ENCODE results near the gene DENND1A. TPM values are rescaled to one million over a fixed set of nuclear protein-coding genes. Genes with fewer than 3 reads are reported as not detected.

The DENND1A gene
- total RNA-seq, 2 experiments from 2014 or later: 23.7 to 29.5 TPM

DNA sequence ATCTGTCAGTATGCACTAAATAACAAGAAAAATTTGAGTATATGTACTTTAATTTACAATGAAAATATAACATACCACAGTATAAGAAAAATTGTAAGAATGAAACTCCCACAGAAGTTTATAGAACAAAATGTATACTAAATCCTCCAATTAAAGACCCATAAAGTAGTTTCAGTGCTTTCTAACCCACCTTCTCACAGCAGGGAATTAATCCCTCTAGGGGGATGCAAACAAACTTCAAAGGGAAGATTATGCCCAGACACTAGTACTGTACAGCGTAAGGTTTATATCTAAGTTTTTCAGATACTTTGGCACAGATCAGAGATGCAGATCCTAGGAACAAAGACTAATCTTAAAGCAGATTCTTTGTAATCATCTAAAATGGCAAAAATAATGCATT, 57.2 kb downstream of the DENND1A start:
- intact Hi-C loops (cut with DNase I, micrococcal nuclease): no loop called here
- ChIA-PET CTCF (no interaction called here), POLR2A (no interaction called here)
- Mint-ChIP-seq H3K27ac (no peak overlapping the region), H3K4me1 (peaks cover 17% of the 10 kb centered on the region), H3K36me3 (ENCODE audit: low read depth) (peaks cover 12% of the 10 kb centered on the region), H3K9me3 (ENCODE audit: low read depth) (no peaks in the 10 kb centered on the region), H3K4me3 (no peak overlapping the region), H3K27me3 (no peaks in the 10 kb centered on the region)
- ATAC-seq (no peak), DNase-seq (no peak)

DNA sequence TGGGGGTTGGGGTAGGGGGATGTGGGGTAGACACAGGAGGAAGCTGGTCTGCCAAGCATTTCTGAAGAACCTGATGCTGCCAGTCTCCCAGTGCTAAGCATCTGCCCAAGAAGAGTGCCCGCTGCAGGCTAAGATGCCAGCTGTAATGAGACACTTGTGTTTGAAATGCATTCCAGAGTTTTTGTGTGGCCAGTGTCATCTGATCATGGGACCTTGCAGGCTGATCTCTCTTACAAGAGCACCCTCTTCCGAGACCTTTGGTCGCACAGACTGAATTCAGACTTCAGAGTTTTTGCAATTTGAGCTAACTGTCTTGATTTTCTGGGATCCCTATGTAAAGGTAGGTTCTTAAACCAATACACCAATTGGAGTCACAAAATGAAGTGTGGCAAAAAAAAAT, 58.1 kb downstream of the DENND1A start:
- no peak for DNase-seq
- H3K27me3 Mint-ChIP-seq: no peaks in the 10 kb centered on the region
- no peaks in the 10 kb centered on the region for H3K9me3 Mint-ChIP-seq (ENCODE audit: low read depth)
- no peak for ATAC-seq
- POLR2A ChIA-PET: no interaction called here
- peaks cover 26% of the 10 kb centered on the region for H3K4me1 Mint-ChIP-seq
- intact Hi-C loops (cut with DNase I, micrococcal nuclease): no loop called here
- CTCF ChIA-PET: no interaction called here
- H3K27ac Mint-ChIP-seq: no peak overlapping the region
- H3K4me3 Mint-ChIP-seq: no peak overlapping the region
- peaks cover 14% of the 10 kb centered on the region for H3K36me3 Mint-ChIP-seq (ENCODE audit: low read depth)

DNA sequence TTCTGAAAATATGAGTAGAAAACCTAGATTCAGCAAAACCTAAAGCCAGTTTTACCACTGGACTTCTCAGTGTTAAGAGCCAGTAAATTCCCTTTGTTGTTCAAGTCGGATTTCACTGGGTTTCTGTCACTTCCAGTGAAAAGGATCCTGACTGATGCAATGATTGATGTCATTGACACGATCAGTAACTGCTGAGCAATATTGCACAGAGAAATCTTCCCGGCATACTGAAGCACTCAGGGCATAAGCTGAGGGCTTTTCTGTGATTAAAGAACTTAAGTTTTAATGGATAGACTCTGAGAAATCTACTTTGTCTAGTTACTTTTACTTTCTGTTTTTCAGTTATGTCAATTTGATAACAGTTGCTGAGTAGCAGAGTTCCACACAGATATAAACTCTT, 61.9 kb downstream of the DENND1A start:
- ATAC-seq (peak; percentile 23), DNase-seq (no peak)
- intact Hi-C loops (cut with DNase I, micrococcal nuclease): no loop called here
- H3K4me3 Mint-ChIP-seq: peak overlapping the region; percentile 5
- ChIA-PET POLR2A (no interaction called here), CTCF (no interaction called here)
- H3K9me3 Mint-ChIP-seq (ENCODE audit: low read depth): no peaks in the 10 kb centered on the region
- H3K4me1 Mint-ChIP-seq: peaks cover 36% of the 10 kb centered on the region
- H3K27ac Mint-ChIP-seq: peak overlapping the region; percentile 56
- no peaks in the 10 kb centered on the region for H3K27me3 Mint-ChIP-seq
- peaks cover 11% of the 10 kb centered on the region for H3K36me3 Mint-ChIP-seq (ENCODE audit: low read depth)

DNA sequence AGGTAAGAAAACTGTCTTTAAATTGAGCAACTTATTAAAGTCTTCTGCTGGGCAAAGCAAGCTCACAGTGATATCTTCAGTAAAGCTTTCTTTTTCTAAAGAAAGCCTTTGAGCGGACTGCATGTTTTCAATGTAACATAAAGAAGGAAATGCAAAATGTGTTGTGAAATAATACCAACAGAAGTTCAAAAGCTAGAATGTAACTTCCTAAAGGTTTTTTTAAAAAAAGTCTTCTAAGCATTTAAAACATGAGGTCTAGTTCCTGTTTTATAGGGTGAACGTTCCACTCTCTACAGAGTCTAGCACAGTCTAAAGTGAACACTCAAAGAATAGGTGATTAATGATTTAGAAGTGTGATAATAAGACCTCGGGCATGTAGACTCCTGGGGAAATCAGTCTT, 62.9 kb downstream of the DENND1A start:
- peaks cover 13% of the 10 kb centered on the region for H3K36me3 Mint-ChIP-seq (ENCODE audit: low read depth)
- H3K27ac Mint-ChIP-seq: peak overlapping the region; percentile 56
- POLR2A ChIA-PET: no interaction called here
- H3K27me3 Mint-ChIP-seq: no peaks in the 10 kb centered on the region
- no peak for ATAC-seq
- CTCF ChIA-PET: no interaction called here
- H3K4me1 Mint-ChIP-seq: peaks cover 36% of the 10 kb centered on the region
- H3K9me3 Mint-ChIP-seq (ENCODE audit: low read depth): no peaks in the 10 kb centered on the region
- H3K4me3 Mint-ChIP-seq: no peak overlapping the region
- no peak for DNase-seq
- intact Hi-C loops (cut with DNase I, micrococcal nuclease): loop anchor here in 1 of 2 experiments (2.0 kb wide), 1 partner anchor 62 kb away; no protein-coding TSS in a partner anchor

DNA sequence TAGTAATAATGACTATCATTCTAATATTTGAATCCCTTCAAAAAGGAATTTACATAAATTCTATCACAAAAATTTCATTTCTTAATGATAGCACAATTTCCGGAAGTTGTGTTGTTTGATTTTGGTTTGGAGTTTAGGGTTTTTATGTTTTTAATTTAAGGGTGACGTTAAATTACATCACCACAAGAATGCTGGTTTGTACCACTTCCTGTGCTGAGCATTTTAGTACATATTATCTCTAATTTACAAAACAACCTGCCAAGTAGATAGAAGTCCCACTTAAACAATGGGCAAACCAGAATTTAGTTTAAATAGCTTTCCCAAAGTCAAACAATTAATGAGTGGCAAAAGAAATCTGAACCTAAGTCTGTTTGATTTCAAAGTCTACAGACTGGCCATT, 63.4 kb downstream of the DENND1A start:
- H3K4me3 Mint-ChIP-seq: no peak overlapping the region
- POLR2A ChIA-PET: no interaction called here
- no peak for ATAC-seq

DNA sequence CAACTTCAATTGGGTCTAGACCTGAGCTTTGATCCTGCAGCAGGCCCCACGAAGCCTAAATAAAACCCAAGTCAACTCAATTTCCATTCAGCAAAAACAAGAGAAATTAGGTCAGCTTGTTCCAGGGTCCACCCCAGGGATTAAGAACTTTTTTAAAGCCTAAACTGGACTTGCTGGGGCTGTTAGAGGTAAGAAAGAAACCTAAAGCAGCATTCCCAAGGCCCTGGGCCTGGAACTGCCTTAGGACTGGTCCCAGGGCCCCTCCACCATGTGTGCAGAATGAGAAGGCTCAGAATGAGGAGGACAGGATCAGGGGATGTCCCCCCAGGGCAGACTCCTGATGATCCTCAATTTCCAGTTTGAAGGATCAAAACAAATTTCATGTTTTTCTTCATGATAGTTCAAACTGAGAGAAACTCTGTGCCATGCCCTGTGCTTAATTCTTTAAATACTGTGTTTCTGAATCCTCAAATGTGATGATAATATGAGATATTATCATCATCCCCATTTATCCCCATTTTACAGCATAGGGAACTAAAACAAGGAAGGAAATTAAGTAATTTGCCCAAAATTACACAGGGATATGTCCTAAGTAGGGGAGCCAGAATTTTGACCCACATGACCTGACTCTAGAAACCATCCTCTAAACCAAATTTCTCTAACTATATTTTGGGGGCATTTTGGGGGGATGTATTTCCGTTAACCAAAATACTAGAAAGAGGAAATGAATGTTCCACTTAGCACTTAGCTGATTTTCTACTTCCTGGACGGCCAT, 64.5 kb downstream of the DENND1A start:
- H3K9me3 Mint-ChIP-seq (ENCODE audit: low read depth): no peaks in the 10 kb centered on the region
- CTCF ChIA-PET: interaction anchor here (0.6 kb wide), 1 partner anchor 106 kb away, joined by 3 read pairs; no protein-coding TSS in a partner anchor
- intact Hi-C loops (cut with DNase I, micrococcal nuclease): no loop called here
- H3K27me3 Mint-ChIP-seq: no peaks in the 10 kb centered on the region
- DNase-seq (no peak), ATAC-seq (no peak)
- H3K27ac Mint-ChIP-seq: no peak overlapping the region
- H3K36me3 Mint-ChIP-seq (ENCODE audit: low read depth): peaks cover 11% of the 10 kb centered on the region
- POLR2A ChIA-PET: interaction anchor here (0.6 kb wide), 1 partner anchor 17 kb away, joined by 3 read pairs; no protein-coding TSS in a partner anchor
- H3K4me1 Mint-ChIP-seq: peaks cover 31% of the 10 kb centered on the region
- no peak overlapping the region for H3K4me3 Mint-ChIP-seq

More for the DNA sequence above, 63.4 kb downstream of the DENND1A start:
- CTCF ChIA-PET: no interaction called here
- no peaks in the 10 kb centered on the region for H3K27me3 Mint-ChIP-seq
- H3K9me3 Mint-ChIP-seq (ENCODE audit: low read depth): no peaks in the 10 kb centered on the region
- H3K27ac Mint-ChIP-seq: no peak overlapping the region
- H3K4me1 Mint-ChIP-seq: peaks cover 36% of the 10 kb centered on the region
- no peak for DNase-seq
- intact Hi-C loops (cut with DNase I, micrococcal nuclease): loop anchor here in 1 of 2 experiments (2.0 kb wide), 1 partner anchor 62 kb away; no protein-coding TSS in a partner anchor
- peaks cover 13% of the 10 kb centered on the region for H3K36me3 Mint-ChIP-seq (ENCODE audit: low read depth)

DNA sequence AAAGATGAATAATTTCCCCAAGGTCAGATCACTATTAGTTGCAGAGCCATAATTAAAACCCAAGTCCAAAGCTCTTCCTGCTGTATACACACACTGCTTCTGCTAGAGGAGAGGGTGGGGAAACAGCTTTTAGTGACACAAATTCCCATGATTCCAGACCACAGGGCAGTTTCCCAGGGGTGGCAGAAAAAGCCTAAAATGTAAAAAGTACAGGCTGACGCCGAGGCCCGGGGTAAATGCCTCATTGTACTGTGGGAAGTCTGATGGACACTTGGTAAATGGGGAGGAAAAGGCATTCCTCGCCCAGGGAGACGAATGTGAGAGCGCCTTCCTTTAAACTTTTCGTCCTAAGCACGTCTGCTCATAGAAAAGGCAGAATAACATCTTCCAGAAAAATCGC, 65.7 kb downstream of the DENND1A start:
- DNase-seq (no peak), ATAC-seq (no peak)
- CTCF ChIA-PET: no interaction called here
- H3K9me3 Mint-ChIP-seq (ENCODE audit: low read depth): no peaks in the 10 kb centered on the region
- no peak overlapping the region for H3K27ac Mint-ChIP-seq
- no peak overlapping the region for H3K4me3 Mint-ChIP-seq
- peaks cover 8% of the 10 kb centered on the region for H3K36me3 Mint-ChIP-seq (ENCODE audit: low read depth)
- intact Hi-C loops (cut with DNase I, micrococcal nuclease): no loop called here
- H3K27me3 Mint-ChIP-seq: no peaks in the 10 kb centered on the region
- POLR2A ChIA-PET: no interaction called here
- peaks cover 31% of the 10 kb centered on the region for H3K4me1 Mint-ChIP-seq

DNA sequence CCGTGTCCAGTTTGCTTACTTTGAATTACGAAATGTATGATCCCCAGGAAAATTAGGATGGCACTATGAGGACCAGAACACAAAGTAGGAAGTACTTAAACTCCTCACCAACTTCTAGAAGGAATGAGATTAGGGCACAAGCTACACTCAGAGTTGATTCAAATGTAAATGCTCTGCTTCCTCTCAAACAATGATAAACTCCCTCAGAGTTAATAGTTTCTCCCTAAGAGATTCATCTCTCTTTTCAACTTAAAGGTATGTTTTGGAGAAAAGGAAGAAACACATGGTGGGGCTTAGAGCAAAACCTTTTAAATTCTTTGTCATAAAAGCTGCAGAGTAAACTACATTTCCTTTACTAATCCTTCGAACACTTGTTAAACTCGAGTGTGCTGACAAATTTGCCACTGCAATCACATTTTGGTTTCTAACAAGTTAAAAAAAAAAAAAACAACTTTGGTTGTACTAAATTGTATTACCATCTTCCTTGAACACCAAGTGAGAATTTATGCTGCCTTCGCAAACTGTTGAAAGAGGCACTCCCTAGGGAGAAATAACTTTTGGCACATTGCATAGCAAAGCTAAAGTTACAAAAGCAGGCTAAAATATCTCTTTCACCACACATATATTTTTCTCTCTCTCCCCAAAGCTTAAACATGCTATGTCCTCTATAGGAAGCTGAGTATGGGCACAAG, 66.6 kb downstream of the DENND1A start:
- Mint-ChIP-seq H3K27ac (no peak overlapping the region), H3K36me3 (ENCODE audit: low read depth) (peaks cover 8% of the 10 kb centered on the region), H3K4me3 (no peak overlapping the region), H3K27me3 (no peaks in the 10 kb centered on the region), H3K4me1 (peaks cover 26% of the 10 kb centered on the region), H3K9me3 (ENCODE audit: low read depth) (no peaks in the 10 kb centered on the region)
- DNase-seq (no peak), ATAC-seq (no peak)
- ChIA-PET CTCF (interaction anchor here (0.5 to 0.7 kb wide), 2 partner anchors 18 to 495 kb away, joined by 3 read pairs; no protein-coding TSS in a partner anchor), POLR2A (no interaction called here)
- intact Hi-C loops (cut with DNase I, micrococcal nuclease): no loop called here

DNA sequence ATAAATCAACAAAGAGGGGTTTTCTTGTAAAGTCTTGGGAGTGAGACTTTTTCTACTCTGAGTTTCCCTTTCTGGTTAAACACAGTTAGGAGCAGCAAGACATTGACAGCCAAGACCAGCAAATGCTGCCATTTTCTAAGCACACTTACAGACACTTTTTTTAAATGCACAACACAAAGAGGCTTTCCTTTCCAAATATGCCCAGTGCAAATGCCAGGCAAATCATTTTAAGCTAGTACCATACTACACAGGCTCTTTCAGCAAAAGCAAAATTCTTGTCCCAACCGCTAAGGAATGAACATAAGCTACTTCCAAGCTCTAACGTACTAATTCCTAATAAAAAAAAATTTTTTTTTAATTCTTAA, 68.2 kb downstream of the DENND1A start:
- ChIA-PET POLR2A (no interaction called here), CTCF (interaction anchor here (0.6 kb wide), 1 partner anchor 1088 kb away, joined by 4 read pairs; no protein-coding TSS in a partner anchor)
- no peaks in the 10 kb centered on the region for H3K27me3 Mint-ChIP-seq
- DNase-seq: no peak
- H3K36me3 Mint-ChIP-seq (ENCODE audit: low read depth): peaks cover 11% of the 10 kb centered on the region
- peaks cover 10% of the 10 kb centered on the region for H3K4me1 Mint-ChIP-seq
- no peak overlapping the region for H3K27ac Mint-ChIP-seq
- ATAC-seq: no peak
- intact Hi-C loops (cut with DNase I, micrococcal nuclease): no loop called here
- no peaks in the 10 kb centered on the region for H3K9me3 Mint-ChIP-seq (ENCODE audit: low read depth)
- H3K4me3 Mint-ChIP-seq: no peak overlapping the region

DNA sequence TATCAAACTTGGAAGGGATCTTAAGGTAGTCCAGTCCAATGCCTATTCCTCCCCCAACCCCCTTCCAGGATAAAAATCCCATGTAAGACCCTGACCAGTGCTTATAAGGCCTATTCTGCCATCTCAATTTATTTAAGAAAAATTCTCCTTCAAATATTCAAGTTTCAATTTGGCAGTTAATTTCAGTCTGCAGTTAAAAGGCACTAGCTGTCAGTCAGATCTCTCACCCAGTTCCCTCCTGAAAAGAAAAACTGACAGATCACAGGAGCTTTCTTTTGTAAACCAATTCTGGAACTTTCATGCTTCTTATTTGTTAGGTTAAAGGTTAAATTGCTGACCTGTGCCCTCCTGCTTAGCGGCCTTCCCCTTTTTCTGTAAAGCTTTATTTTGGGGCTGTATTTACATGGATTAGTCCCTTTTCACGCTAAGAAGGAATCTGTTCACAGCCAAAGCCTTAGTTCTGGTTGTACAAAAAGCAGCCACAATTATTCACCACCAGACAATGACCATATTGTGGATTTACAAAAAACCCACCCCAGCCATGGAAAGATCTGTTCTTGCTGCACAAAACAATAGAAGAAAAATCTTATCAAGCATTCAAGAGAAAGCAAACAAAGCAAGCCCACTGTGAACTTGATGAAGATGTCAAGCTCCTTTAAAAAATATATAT, 68.7 kb downstream of the DENND1A start:
- intact Hi-C loops (cut with DNase I, micrococcal nuclease): no loop called here
- Mint-ChIP-seq H3K4me3 (no peak overlapping the region), H3K27me3 (no peaks in the 10 kb centered on the region), H3K27ac (no peak overlapping the region), H3K4me1 (peaks cover 5% of the 10 kb centered on the region), H3K36me3 (ENCODE audit: low read depth) (peaks cover 15% of the 10 kb centered on the region), H3K9me3 (ENCODE audit: low read depth) (peaks cover 1% of the 10 kb centered on the region)
- ATAC-seq (no peak), DNase-seq (no peak)
- ChIA-PET CTCF (interaction anchor here (0.6 kb wide), 1 partner anchor 1089 kb away, joined by 4 read pairs; no protein-coding TSS in a partner anchor), POLR2A (no interaction called here)

DNA sequence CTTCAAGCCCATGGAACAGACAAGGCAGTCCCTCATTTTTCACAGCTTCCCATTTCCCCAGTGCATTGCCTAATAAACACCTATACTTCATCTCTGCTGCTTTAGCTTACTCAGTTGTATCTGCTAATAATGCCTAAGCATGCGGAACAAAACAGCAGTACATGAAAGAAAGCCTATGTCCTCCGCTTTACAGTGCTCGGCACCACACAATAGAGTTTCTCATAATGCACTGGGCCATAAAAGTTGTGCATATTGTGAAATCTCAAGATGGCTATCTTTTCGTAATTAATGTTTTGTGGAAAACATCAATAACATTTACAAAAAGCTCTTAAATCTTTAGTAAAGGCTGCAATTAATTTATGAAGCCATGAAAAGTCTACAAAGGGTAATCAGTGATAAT, 69.3 kb downstream of the DENND1A start:
- intact Hi-C loops (cut with DNase I, micrococcal nuclease): no loop called here
- H3K4me1 Mint-ChIP-seq: no peaks in the 10 kb centered on the region
- no peak for ATAC-seq
- CTCF ChIA-PET: no interaction called here
- H3K4me3 Mint-ChIP-seq: no peak overlapping the region
- peaks cover 18% of the 10 kb centered on the region for H3K36me3 Mint-ChIP-seq (ENCODE audit: low read depth)
- H3K27me3 Mint-ChIP-seq: no peaks in the 10 kb centered on the region
- DNase-seq: no peak
- H3K27ac Mint-ChIP-seq: no peak overlapping the region
- peaks cover 1% of the 10 kb centered on the region for H3K9me3 Mint-ChIP-seq (ENCODE audit: low read depth)
- POLR2A ChIA-PET: no interaction called here

All from activated CD4-positive, alpha-beta T cell treated with anti-CD3 and anti-CD28 coated beads for 36 hours (primary cell).